Caco-2 (cell line): Measurements from ENCODE around the gene SCN1B. TPM values are rescaled to one million over a fixed set of nuclear protein-coding genes. Genes with fewer than 3 reads are reported as not detected.

Experiments used
- BruUV-seq: library from RNA; stranded (reverse); fragments of 400-500 nt; replicated peaks from 2 replicates; lab custom pipeline; 2021; lab: Mats Ljungman, UMichigan
- CTCF ChIA-PET: fragments of 300-600 bp; sonication (Branson Sonifier 250); formaldehyde crosslinking; loops from one replicate; lab custom pipeline; 2022; ENCODE audit warnings: antibody characterized with exemption; lab: Charles Lee
- POLR2A ChIA-PET: fragments of 300-600 bp; sonication (Branson Sonifier 250); formaldehyde crosslinking; loops from one replicate; lab custom pipeline; 2022; ENCODE audit warnings: antibody characterized with exemption; lab: Charles Lee
- DNase-seq, 2 experiments: peaks; one replicate each; pipeline versions ENCODE4 v3.0.0 to v3.0.0-alpha.2; 2020 to 2022
- H3K27me3 ChIP-seq: replicated peaks from 2 replicates; pipeline ENCODE4 v1.6.0; 2011; ENCODE audit warnings: low read length; ENCODE audit not compliant: control insufficient read depth, insufficient read depth
- H3K36me3 ChIP-seq: 2 replicates; pipeline ENCODE4 v1.5.1; 2011; ENCODE audit warnings: low read length; ENCODE audit not compliant: control insufficient read depth, insufficient read depth
- H3K4me1 ChIP-seq: fragments of 250-450 bp; sonication (Bioruptor Pico); 2 replicates; pipeline ENCODE4 v1.5.1; 2020; ENCODE audit warnings: mild to moderate bottlenecking
- H3K4me3 ChIP-seq: 2 replicates; pipeline ENCODE4 v1.5.1; 2011; ENCODE audit warnings: low read depth, mild to moderate bottlenecking, control low read depth, low read length
- H3K9me3 ChIP-seq: fragments of 250-450 bp; sonication (Bioruptor Pico); 2 replicates; pipeline ENCODE4 v1.5.1; 2020; ENCODE audit warnings: mild to moderate bottlenecking, moderate library complexity
- H3K27ac Mint-ChIP-seq: one replicate; pipeline ENCODE4 v1.8.0; 2022; ENCODE audit warnings: mixed read lengths; ENCODE audit not compliant: unreplicated experiment
- H3K27me3 Mint-ChIP-seq: one replicate; pipeline ENCODE4 v1.8.0; 2022; ENCODE audit warnings: mixed read lengths; ENCODE audit not compliant: insufficient read depth, unreplicated experiment
- H3K36me3 Mint-ChIP-seq: one replicate; pipeline ENCODE4 v1.8.0; 2022; ENCODE audit warnings: mild to moderate bottlenecking, mixed read lengths; ENCODE audit not compliant: insufficient read depth, unreplicated experiment
- H3K4me1 Mint-ChIP-seq: one replicate; pipeline ENCODE4 v1.8.0; 2022; ENCODE audit warnings: low read depth, mixed read lengths; ENCODE audit not compliant: unreplicated experiment
- H3K4me3 Mint-ChIP-seq: one replicate; pipeline ENCODE4 v1.8.0; 2022; ENCODE audit warnings: mild to moderate bottlenecking, moderate library complexity, mixed read lengths; ENCODE audit not compliant: unreplicated experiment
- H3K9me3 Mint-ChIP-seq: one replicate; pipeline ENCODE4 v1.8.0; 2022; ENCODE audit warnings: mixed read lengths; ENCODE audit not compliant: unreplicated experiment
- CTCF ChIP-seq, 2 experiments: fragments of 200-600 bp in 1 of 2; IDR thresholded peaks; 1 replicate in 1 of 2; 2 replicates in 1 of 2; pipeline versions ENCODE4 v1.5.1 to v1.8.0; 2011 to 2022; ENCODE audit warnings: antibody characterized with exemption in 1 of 2, control low read depth in 1 of 2, inconsistent platforms in 1 of 2, low read depth in 1 of 2, low read length in 1 of 2, mild to moderate bottlenecking in 1 of 2, moderate library complexity in 1 of 2; ENCODE audit not compliant: insufficient read depth in 1 of 2, severe bottlenecking in 1 of 2, unreplicated experiment in 1 of 2
- intact Hi-C: fragments of 100-400 bp; cut with micrococcal nuclease; formaldehyde crosslinking; loops from one replicate; pipeline ENCODE4 v1.10.0; 2022; ENCODE audit not compliant: unreplicated experiment
- total RNA-seq: library from RNA; stranded (reverse); gene quantifications from 2 replicates; pipeline ENCODE4 v1.2.3, GENCODE V29; 2022

SCN1B gene
- total RNA-seq, 1 experiment from 2014 or later = 1.7 TPM

- peak; percentile 95 to 96 for TF ChIP-seq CTCF (IDR thresholded peaks at IDR 0.05; ENCODE audit: insufficient read depth in 1 of 2, low read depth in 1 of 2, low read length in 1 of 2, severe bottlenecking in 1 of 2, unreplicated experiment in 1 of 2)
- no peaks in the 10 kb centered on the region for H3K36me3 Mint-ChIP-seq
- H3K27me3 ChIP-seq = no peaks in the 10 kb centered on the region; the same call in 1 of the 2 replicates
- no peaks in the 10 kb centered on the region for H3K4me1 Mint-ChIP-seq
- no peak overlapping the region for H3K4me3 ChIP-seq
- H3K27ac Mint-ChIP-seq = no peak overlapping the region
- BruUV-seq = no TSS peak
- H3K36me3 ChIP-seq = no peaks in the 10 kb centered on the region
- H3K9me3 Mint-ChIP-seq = no peaks in the 10 kb centered on the region
- no peaks in the 10 kb centered on the region for H3K4me1 ChIP-seq
- ChIA-PET POLR2A (interaction anchor here (0.6 kb wide), 1 partner anchor 390 kb away, joined by 3 read pairs; the partner anchor contains the start of gene SCGB2B2), CTCF (interaction anchor here (0.6 to 1.8 kb wide), 19 partner anchors 11 to 1037 kb away, joined by 3 to 24 read pairs (median 4); partner anchors contain the start of genes FXYD3, FXYD5, HPN and LGI4)
- peaks cover 3% of the 10 kb centered on the region for H3K27me3 Mint-ChIP-seq
- intact Hi-C loops = loop anchor here (1.0 to 10.0 kb wide), 4 partner anchors 22 to 178 kb away; partner anchors contain the start of genes LGI4 and LSR
- peak; percentile 85 to 92 for DNase-seq
- H3K4me3 Mint-ChIP-seq = peak overlapping the region; percentile 43
- peaks cover 8% of the 10 kb centered on the region; the same call in 1 of the 2 replicates for H3K9me3 ChIP-seq
Observed at GRCh38 chr19:35066691-35067563, 36.7 kb downstream of the SCN1B start.

GRCh38 chr19:35068941-35069634, 38.8 kb downstream of the SCN1B start:
- no peaks in the 10 kb centered on the region for H3K4me1 Mint-ChIP-seq
- H3K27me3 ChIP-seq = no peaks in the 10 kb centered on the region
- no peak overlapping the region for H3K4me3 Mint-ChIP-seq
- CTCF ChIA-PET = interaction anchor here (0.8 to 1.6 kb wide), 2 partner anchors 25 to 68 kb away, joined by 3 read pairs; no protein-coding TSS in a partner anchor
- no peak for TF ChIP-seq CTCF (IDR thresholded peaks at IDR 0.05; ENCODE audit: insufficient read depth in 1 of 2, low read depth in 1 of 2, low read length in 1 of 2, severe bottlenecking in 1 of 2, unreplicated experiment in 1 of 2)
- H3K9me3 Mint-ChIP-seq = no peaks in the 10 kb centered on the region
- H3K27ac Mint-ChIP-seq = peak overlapping the region; percentile 12
- no peaks in the 10 kb centered on the region for H3K27me3 Mint-ChIP-seq
- POLR2A ChIA-PET = no interaction called here
- no peaks in the 10 kb centered on the region for H3K36me3 ChIP-seq
- no TSS peak for BruUV-seq
- H3K9me3 ChIP-seq = peaks cover 8% of the 10 kb centered on the region; the same call in 1 of the 2 replicates
- H3K36me3 Mint-ChIP-seq = no peaks in the 10 kb centered on the region
- intact Hi-C loops = loop anchor here (10.0 kb wide), 1 partner anchor 176 kb away; the partner anchor contains the start of gene LSR
- H3K4me3 ChIP-seq = no peak overlapping the region
- no peak for DNase-seq
- no peaks in the 10 kb centered on the region for H3K4me1 ChIP-seq

- Mint-ChIP-seq H3K36me3 (no peaks in the 10 kb centered on the region), H3K27me3 (no peaks in the 10 kb centered on the region), H3K27ac (no peak overlapping the region), H3K9me3 (no peaks in the 10 kb centered on the region), H3K4me1 (no peaks in the 10 kb centered on the region), H3K4me3 (no peak overlapping the region)
- Histone ChIP-seq H3K4me3 (no peak overlapping the region), H3K36me3 (no peaks in the 10 kb centered on the region), H3K4me1 (no peaks in the 10 kb centered on the region), H3K9me3 (peaks cover 8% of the 10 kb centered on the region; the same call in 1 of the 2 replicates), H3K27me3 (no peaks in the 10 kb centered on the region)
- no peak for TF ChIP-seq CTCF (IDR thresholded peaks at IDR 0.05; ENCODE audit: insufficient read depth in 1 of 2, low read depth in 1 of 2, low read length in 1 of 2, severe bottlenecking in 1 of 2, unreplicated experiment in 1 of 2)
- ChIA-PET POLR2A (no interaction called here), CTCF (interaction anchor here (0.6 to 1.6 kb wide), 4 partner anchors 25 to 73 kb away, joined by 3 read pairs; no protein-coding TSS in a partner anchor)
- intact Hi-C loops = loop anchor here (10.0 kb wide), 1 partner anchor 175 kb away; the partner anchor contains the start of gene LSR
- no TSS peak for BruUV-seq
- DNase-seq = no peak
Observed at GRCh38 chr19:35069696-35070095, 39.4 kb downstream of the SCN1B start.
